CD8-positive, alpha-beta memory T cell (primary cell): ENCODE measurements around the gene SDC1. TPM values are rescaled to one million over a fixed set of nuclear protein-coding genes. Genes with fewer than 3 reads are reported as not detected.
A peak's percentile ranks its signal among the peaks of the same experiment; 100 is the strongest.

Experiments
- CTCF ChIA-PET: fragments of 350-600 bp; sonication (Branson Sonifier 250); formaldehyde crosslinking; loops from one replicate; lab custom pipeline; 2021; ENCODE audit warnings: antibody characterized with exemption; lab: Charles Lee
- POLR2A ChIA-PET: fragments of 350-600 bp; sonication (Branson Sonifier 250); formaldehyde crosslinking; loops from one replicate; lab custom pipeline; 2021; ENCODE audit warnings: antibody characterized with exemption; lab: Charles Lee
- DNase-seq, 5 donors: peaks; one replicate each; pipeline versions ENCODE4 v3.0.0 to v3.0.0-alpha.2; 2020 to 2022; ENCODE audit warnings: mixed read lengths in 1 of 5
- H3K27ac ChIP-seq: one replicate; pipeline ENCODE4 v1.7.0; 2013; ENCODE audit warnings: low read depth, mild to moderate bottlenecking, low read length, moderate library complexity
- H3K27me3 ChIP-seq: 2 replicates; pipeline ENCODE4 v1.7.0; 2013; ENCODE audit warnings: low read length, mild to moderate bottlenecking; ENCODE audit not compliant: insufficient read depth, poor library complexity, severe bottlenecking
- H3K36me3 ChIP-seq: 2 replicates; pipeline ENCODE4 v1.7.0; 2013; ENCODE audit warnings: mild to moderate bottlenecking, low read length, moderate library complexity; ENCODE audit not compliant: insufficient read depth
- H3K4me1 ChIP-seq: 2 replicates; pipeline ENCODE4 v1.7.0; 2013; ENCODE audit warnings: mild to moderate bottlenecking, low read length, moderate library complexity; ENCODE audit not compliant: insufficient read depth
- H3K4me3 ChIP-seq: 2 replicates; pipeline ENCODE4 v1.7.0; 2013; ENCODE audit warnings: mild to moderate bottlenecking, low read length
- H3K9me3 ChIP-seq: 2 replicates; pipeline ENCODE4 v1.7.0; 2013; ENCODE audit warnings: mild to moderate bottlenecking, low read length
- H3K27ac Mint-ChIP-seq, 8 donors: one replicate each; pipeline ENCODE4 v1.8.0; 2020 to 2021; ENCODE audit warnings: mixed read lengths in 8 of 8, mild to moderate bottlenecking in 6 of 8, inconsistent platforms in 3 of 8, moderate library complexity in 3 of 8
- H3K27me3 Mint-ChIP-seq, 2 donors: one replicate each; pipeline ENCODE4 v1.8.0; 2020 to 2021; ENCODE audit warnings: mixed read lengths in 2 of 2, mild to moderate bottlenecking in 1 of 2, moderate library complexity in 1 of 2
- H3K36me3 Mint-ChIP-seq, 3 donors: one replicate each; pipeline ENCODE4 v1.8.0; 2020 to 2021; ENCODE audit warnings: mixed read lengths in 3 of 3, inconsistent platforms in 1 of 3, mild to moderate bottlenecking in 1 of 3
- H3K4me1 Mint-ChIP-seq, 3 donors: one replicate each; pipeline ENCODE4 v1.8.0; 2020 to 2021; ENCODE audit warnings: mixed read lengths in 3 of 3, inconsistent platforms in 1 of 3, mild to moderate bottlenecking in 1 of 3
- H3K4me3 Mint-ChIP-seq, 7 donors: one replicate each; pipeline ENCODE4 v1.8.0; 2020 to 2021; ENCODE audit warnings: mixed read lengths in 7 of 7, mild to moderate bottlenecking in 6 of 7, moderate library complexity in 4 of 7, inconsistent platforms in 2 of 7
- H3K9me3 Mint-ChIP-seq, 5 donors: one replicate each; pipeline ENCODE4 v1.8.0; 2020 to 2022; ENCODE audit warnings: mixed read lengths in 5 of 5, mild to moderate bottlenecking in 3 of 5, moderate library complexity in 2 of 5, inconsistent platforms in 1 of 5
- polyA plus RNA-seq: library from polyadenylated mRNA; unstranded; fragments of 300-500 nt; fragmentation: Illumina TruSeq; gene quantifications from one replicate; pipeline ENCODE4 v1.2.3, GENCODE V29; 2021
- total RNA-seq, 2 experiments: library from RNA; stranded (reverse); gene quantifications; one replicate each; pipeline ENCODE4 v1.2.3, GENCODE V29; 2021

The SDC1 gene
- total and polyA plus RNA-seq, 3 experiments from 2014 or later = 0.13 to 0.27 TPM; not detected in 1

GRCh38 chr2:20184067-20184938, 40.6 kb downstream of the SDC1 start:
- Histone ChIP-seq H3K27ac (no peak overlapping the region), H3K4me1 (no peaks in the 10 kb centered on the region), H3K4me3 (no peak overlapping the region), H3K9me3 (no peaks in the 10 kb centered on the region), H3K36me3 (no peaks in the 10 kb centered on the region), H3K27me3 (no peaks in the 10 kb centered on the region)
- no peaks in the 10 kb centered on the region for H3K4me1 Mint-ChIP-seq
- POLR2A ChIA-PET = no interaction called here
- peak overlapping the region in 1 of 8 donors; percentile 19 for H3K27ac Mint-ChIP-seq
- H3K27me3 Mint-ChIP-seq = peaks cover 2 to 4% of the 10 kb centered on the region in 2 donors
- peak in 1 of 5 donors; percentile 32 for DNase-seq
- H3K36me3 Mint-ChIP-seq = no peaks in the 10 kb centered on the region
- H3K9me3 Mint-ChIP-seq = no peaks in the 10 kb centered on the region
- no peak overlapping the region for H3K4me3 Mint-ChIP-seq
- CTCF ChIA-PET = no interaction called here

GRCh38 chr2:20183373-20183772, 41.6 kb downstream of the SDC1 start:
- Mint-ChIP-seq H3K27ac (no peak overlapping the region), H3K4me3 (no peak overlapping the region), H3K27me3 (peaks cover 2 to 4% of the 10 kb centered on the region in 2 donors), H3K4me1 (no peaks in the 10 kb centered on the region), H3K36me3 (no peaks in the 10 kb centered on the region), H3K9me3 (no peaks in the 10 kb centered on the region)
- Histone ChIP-seq H3K4me3 (no peak overlapping the region), H3K27me3 (no peaks in the 10 kb centered on the region), H3K27ac (no peak overlapping the region), H3K36me3 (no peaks in the 10 kb centered on the region), H3K9me3 (no peaks in the 10 kb centered on the region), H3K4me1 (no peaks in the 10 kb centered on the region)
- DNase-seq = no peak
- POLR2A ChIA-PET = no interaction called here
- CTCF ChIA-PET = no interaction called here

GRCh38 chr2:20182241-20182931, 42.5 kb downstream of the SDC1 start:
- H3K36me3 ChIP-seq = no peaks in the 10 kb centered on the region
- H3K27ac ChIP-seq = peak overlapping the region; percentile 25
- H3K9me3 Mint-ChIP-seq = no peaks in the 10 kb centered on the region
- H3K27ac Mint-ChIP-seq = no peak overlapping the region
- ChIA-PET CTCF (no interaction called here), POLR2A (no interaction called here)
- no peaks in the 10 kb centered on the region for H3K9me3 ChIP-seq
- H3K4me1 ChIP-seq = no peaks in the 10 kb centered on the region
- H3K27me3 ChIP-seq = no peaks in the 10 kb centered on the region
- H3K27me3 Mint-ChIP-seq = peaks cover 2 to 4% of the 10 kb centered on the region in 2 donors
- H3K4me1 Mint-ChIP-seq = no peaks in the 10 kb centered on the region
- no peak overlapping the region for H3K4me3 ChIP-seq
- DNase-seq = peak in 1 of 5 donors; percentile 20
- H3K36me3 Mint-ChIP-seq = no peaks in the 10 kb centered on the region
- no peak overlapping the region for H3K4me3 Mint-ChIP-seq

- Mint-ChIP-seq H3K9me3 (no peaks in the 10 kb centered on the region), H3K4me1 (no peaks in the 10 kb centered on the region), H3K27ac (no peak overlapping the region), H3K27me3 (peaks cover 2 to 4% of the 10 kb centered on the region in 2 donors), H3K4me3 (no peak overlapping the region), H3K36me3 (no peaks in the 10 kb centered on the region)
- Histone ChIP-seq H3K27ac (peak overlapping the region; percentile 25), H3K4me1 (no peaks in the 10 kb centered on the region), H3K9me3 (no peaks in the 10 kb centered on the region), H3K36me3 (no peaks in the 10 kb centered on the region), H3K27me3 (no peaks in the 10 kb centered on the region), H3K4me3 (no peak overlapping the region)
- CTCF ChIA-PET = no interaction called here
- POLR2A ChIA-PET = no interaction called here
- peak in 1 of 5 donors; percentile 33 for DNase-seq
These were observed 43.2 kb downstream of the SDC1 start for GRCh38 chr2:20181761-20182160.

GRCh38 chr2:20180676-20181648, 44.0 kb downstream of the SDC1 start:
- ChIA-PET CTCF (no interaction called here), POLR2A (no interaction called here)
- no peaks in the 10 kb centered on the region for H3K4me1 Mint-ChIP-seq
- H3K4me3 Mint-ChIP-seq = no peak overlapping the region
- Histone ChIP-seq H3K4me3 (no peak overlapping the region), H3K9me3 (no peaks in the 10 kb centered on the region), H3K27ac (no peak overlapping the region), H3K4me1 (no peaks in the 10 kb centered on the region), H3K27me3 (no peaks in the 10 kb centered on the region), H3K36me3 (no peaks in the 10 kb centered on the region)
- H3K27ac Mint-ChIP-seq = no peak overlapping the region
- H3K9me3 Mint-ChIP-seq = no peaks in the 10 kb centered on the region
- DNase-seq = peak in 1 of 5 donors; percentile 22
- H3K36me3 Mint-ChIP-seq = no peaks in the 10 kb centered on the region
- H3K27me3 Mint-ChIP-seq = peaks cover 0 to 4% of the 10 kb centered on the region in 2 donors

GRCh38 chr2:20179755-20180594, 45.0 kb downstream of the SDC1 start:
- Histone ChIP-seq H3K27me3 (no peaks in the 10 kb centered on the region), H3K27ac (no peak overlapping the region), H3K9me3 (no peaks in the 10 kb centered on the region), H3K4me1 (no peaks in the 10 kb centered on the region), H3K4me3 (no peak overlapping the region), H3K36me3 (no peaks in the 10 kb centered on the region)
- no peaks in the 10 kb centered on the region for H3K4me1 Mint-ChIP-seq
- CTCF ChIA-PET = no interaction called here
- H3K4me3 Mint-ChIP-seq = no peak overlapping the region
- peak in 1 of 5 donors; percentile 39 for DNase-seq
- H3K9me3 Mint-ChIP-seq = no peaks in the 10 kb centered on the region
- H3K27ac Mint-ChIP-seq = no peak overlapping the region
- no peaks in the 10 kb centered on the region for H3K36me3 Mint-ChIP-seq
- POLR2A ChIA-PET = no interaction called here
- H3K27me3 Mint-ChIP-seq = peaks cover 0 to 2% of the 10 kb centered on the region in 2 donors

GRCh38 chr2:20179466-20179754, 45.5 kb downstream of the SDC1 start:
- Histone ChIP-seq H3K4me3 (no peak overlapping the region), H3K27ac (no peak overlapping the region), H3K36me3 (no peaks in the 10 kb centered on the region), H3K9me3 (no peaks in the 10 kb centered on the region), H3K4me1 (no peaks in the 10 kb centered on the region), H3K27me3 (no peaks in the 10 kb centered on the region)
- peaks cover 0 to under 1% of the 10 kb centered on the region in 2 donors for H3K27me3 Mint-ChIP-seq
- no peak overlapping the region for H3K27ac Mint-ChIP-seq
- no peak for DNase-seq
- no peak overlapping the region for H3K4me3 Mint-ChIP-seq
- ChIA-PET POLR2A (no interaction called here), CTCF (no interaction called here)
- H3K4me1 Mint-ChIP-seq = no peaks in the 10 kb centered on the region
- no peaks in the 10 kb centered on the region for H3K36me3 Mint-ChIP-seq
- no peaks in the 10 kb centered on the region for H3K9me3 Mint-ChIP-seq
